Fibroblast of pulmonary artery (primary cell): ENCODE measurements around the gene RIMKLB.

ENCODE experiments used
- DNase-seq: peaks from one replicate; pipeline ENCODE4 v3.0.0-alpha.2; 2010; ENCODE audit warnings: low read depth
- H3K4me3 ChIP-seq: replicated peaks from 2 replicates; pipeline ENCODE4 v1.5.1; 2011; ENCODE audit warnings: low read depth, mild to moderate bottlenecking, control low read depth, low read length, moderate library complexity
- TF ChIP-seq, protein P1 (sequence below): IDR thresholded peaks from 2 replicates; pipeline ENCODE4 v1.5.1; 2011; ENCODE audit warnings: mild to moderate bottlenecking, control low read depth, low read length, inconsistent platforms; ENCODE audit errors: missing control alignments

The RIMKLB gene

DNA sequence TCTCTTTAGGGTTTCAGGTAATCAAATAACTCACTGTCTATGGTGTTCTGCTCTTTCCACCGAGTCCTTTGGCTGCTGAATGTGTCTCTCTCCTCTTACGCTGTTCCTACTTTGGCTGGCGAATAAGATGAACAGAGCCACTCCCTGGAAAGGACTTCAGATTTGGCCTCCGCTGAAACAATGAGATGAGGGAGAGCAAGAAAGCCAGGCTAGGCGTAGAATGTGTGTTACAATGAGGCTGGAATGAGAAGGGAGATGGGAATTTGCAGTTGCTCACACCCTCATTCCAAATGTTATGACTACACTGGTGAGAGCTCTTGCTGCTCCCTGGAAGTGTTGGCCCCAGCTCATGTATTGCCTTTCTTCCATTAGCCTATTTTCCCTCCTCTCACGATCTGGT, 35.2 kb upstream of the RIMKLB start, which contains the start of gene MFAP5:
TSS of gene MFAP5 (minus strand) at position 234 of the 400 bp plus-strand sequence. CDS start 722 bp downstream, outside the sequence.
- peak; percentile 63 for DNase-seq
- no peak within 1 kb of the TSS for H3K4me3 ChIP-seq
- TF ChIP-seq, protein P1, sequence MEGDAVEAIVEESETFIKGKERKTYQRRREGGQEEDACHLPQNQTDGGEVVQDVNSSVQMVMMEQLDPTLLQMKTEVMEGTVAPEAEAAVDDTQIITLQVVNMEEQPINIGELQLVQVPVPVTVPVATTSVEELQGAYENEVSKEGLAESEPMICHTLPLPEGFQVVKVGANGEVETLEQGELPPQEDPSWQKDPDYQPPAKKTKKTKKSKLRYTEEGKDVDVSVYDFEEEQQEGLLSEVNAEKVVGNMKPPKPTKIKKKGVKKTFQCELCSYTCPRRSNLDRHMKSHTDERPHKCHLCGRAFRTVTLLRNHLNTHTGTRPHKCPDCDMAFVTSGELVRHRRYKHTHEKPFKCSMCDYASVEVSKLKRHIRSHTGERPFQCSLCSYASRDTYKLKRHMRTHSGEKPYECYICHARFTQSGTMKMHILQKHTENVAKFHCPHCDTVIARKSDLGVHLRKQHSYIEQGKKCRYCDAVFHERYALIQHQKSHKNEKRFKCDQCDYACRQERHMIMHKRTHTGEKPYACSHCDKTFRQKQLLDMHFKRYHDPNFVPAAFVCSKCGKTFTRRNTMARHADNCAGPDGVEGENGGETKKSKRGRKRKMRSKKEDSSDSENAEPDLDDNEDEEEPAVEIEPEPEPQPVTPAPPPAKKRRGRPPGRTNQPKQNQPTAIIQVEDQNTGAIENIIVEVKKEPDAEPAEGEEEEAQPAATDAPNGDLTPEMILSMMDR, result no peak

DNA sequence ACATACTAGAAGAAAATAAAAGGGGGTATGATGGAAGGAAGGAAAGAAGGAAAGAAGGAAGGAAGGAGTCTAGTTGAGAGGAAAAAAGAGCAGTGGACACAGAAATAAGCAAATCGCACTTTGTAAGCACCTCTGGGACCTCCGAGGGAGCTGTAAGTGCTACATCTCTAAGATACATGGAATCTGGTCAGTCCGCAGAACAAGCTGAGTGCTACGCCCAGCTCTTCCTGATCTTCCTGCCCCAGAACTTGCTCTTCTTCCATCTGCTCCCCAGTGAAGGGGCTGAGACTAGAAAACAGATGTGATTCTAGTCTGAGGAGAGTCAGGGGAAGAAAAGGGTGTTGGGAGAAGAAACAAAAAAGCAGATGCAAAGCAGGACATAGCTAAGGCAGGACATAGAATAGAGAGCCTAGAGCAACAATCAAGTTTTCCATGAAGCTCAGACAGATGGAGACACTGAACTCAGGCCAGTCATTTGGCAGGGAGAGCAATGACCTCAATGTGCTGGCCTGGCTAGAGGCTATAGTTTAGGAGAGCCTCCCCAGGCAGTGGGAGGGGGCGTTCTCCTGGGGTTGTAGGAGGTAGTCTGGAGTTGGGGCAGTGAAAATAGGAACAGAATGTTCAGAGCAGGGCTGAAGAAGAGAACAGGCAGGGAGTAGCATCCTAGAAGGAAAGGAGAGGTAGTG, 33.4 kb upstream of the RIMKLB start:
- H3K4me3 ChIP-seq, result no peak overlapping the region
- TF ChIP-seq, protein P1, result no peak
- peak; percentile 7 for DNase-seq

DNA sequence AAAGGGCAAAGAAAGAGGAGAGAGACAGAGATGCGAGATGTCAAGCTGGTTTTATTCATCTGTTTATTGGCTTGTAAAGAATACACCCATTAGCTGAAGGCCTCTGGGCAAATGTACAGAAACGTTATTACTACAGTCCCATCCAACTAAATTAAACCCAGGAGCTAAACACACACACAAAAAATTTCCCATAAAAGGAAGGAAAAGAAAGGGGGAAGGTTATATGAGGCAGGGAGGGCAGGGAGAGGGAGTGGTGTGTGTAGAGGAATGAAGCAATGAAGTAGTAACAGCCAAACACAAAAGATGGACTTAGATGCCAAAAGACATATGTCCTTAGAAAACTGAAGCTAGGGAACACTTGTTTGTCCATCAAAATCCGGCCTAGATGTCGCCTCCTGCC, 32.0 kb upstream of the RIMKLB start:
- TF ChIP-seq, protein P1, result no peak
- DNase-seq, result no peak
- no peak overlapping the region for H3K4me3 ChIP-seq

DNA sequence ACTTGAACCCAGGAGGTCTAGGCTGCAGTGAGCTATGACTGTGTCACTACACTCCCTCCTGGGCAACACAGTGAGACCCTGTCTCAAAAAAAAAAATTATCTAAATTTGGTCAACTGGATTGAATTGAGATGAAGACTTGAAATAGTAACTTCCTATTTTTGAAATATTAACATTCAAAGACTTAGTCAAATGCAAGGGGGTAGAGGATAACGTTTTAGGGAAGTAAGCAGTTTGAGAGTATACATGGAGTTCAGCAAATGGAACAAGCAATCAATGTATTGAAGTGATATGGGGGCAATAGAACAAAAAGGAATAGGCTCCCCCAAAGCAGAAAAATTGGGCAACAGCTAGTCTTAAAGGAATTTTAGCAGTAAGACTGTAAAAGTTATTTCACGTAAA, 30.5 kb upstream of the RIMKLB start:
- H3K4me3 ChIP-seq, result no peak overlapping the region
- TF ChIP-seq, protein P1, result no peak
- no peak for DNase-seq

DNA sequence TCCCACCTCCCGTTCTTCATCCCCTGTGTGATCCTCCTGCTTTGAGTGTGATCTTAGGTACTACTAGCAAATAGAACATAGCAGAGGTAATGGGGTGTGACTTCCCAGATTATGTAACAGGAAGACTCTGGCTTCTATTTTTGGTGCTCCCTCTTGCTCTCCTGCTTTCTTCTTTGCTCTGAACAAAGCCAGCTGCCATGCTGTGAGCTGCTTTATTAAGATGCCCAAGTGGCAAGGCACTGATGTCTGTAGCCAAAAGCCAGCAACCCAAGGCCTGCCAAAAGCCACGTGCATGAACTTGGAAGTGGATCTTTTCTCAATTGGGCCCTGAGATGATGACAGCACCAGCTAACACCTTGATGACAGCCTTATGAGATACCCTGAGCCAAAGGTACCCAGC, 29.4 kb upstream of the RIMKLB start:
- no peak overlapping the region for H3K4me3 ChIP-seq
- no peak for DNase-seq
- TF ChIP-seq, protein P1, result no peak

DNA sequence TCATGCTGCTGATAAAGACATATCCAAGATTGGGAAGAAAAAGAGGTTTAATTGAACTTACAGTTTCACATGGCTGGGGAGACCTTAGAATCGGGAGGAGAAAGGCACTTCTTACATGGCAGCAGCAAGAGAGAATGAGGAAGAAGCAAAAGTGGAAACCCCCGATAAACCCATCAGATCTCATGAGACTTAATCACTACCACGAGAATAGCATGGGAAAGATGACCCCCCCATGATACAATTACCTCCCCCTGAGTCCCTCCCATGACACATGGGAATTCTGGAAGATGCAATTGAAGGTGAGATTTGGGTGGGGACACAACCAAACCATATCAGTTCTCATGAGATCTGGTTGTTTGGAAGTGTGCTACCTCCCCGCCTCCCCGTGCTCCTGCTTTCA, 25.4 kb upstream of the RIMKLB start:
- no peak overlapping the region for H3K4me3 ChIP-seq
- TF ChIP-seq, protein P1, result no peak
- no peak for DNase-seq

DNA sequence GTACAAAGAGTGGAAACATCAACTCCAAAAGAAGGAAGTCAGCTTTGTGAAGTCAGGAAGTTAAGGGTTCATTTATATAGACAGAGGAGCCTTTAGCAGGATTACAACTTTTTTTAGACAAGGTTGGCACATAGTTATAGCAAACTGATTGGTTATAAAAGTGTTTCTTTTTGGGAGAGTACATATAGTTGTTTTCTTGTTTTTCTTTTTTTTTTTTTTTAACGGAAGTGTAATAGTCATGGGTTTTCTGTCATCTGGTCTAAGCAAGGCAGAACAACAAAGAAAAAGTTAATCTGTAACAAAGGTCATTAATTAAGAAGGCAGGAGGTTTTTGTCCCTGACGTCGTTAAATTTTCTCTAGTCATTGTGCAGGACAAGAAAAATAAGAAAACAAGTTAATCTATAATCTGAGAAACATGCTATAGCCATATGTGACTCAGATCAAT, 22.2 kb upstream of the RIMKLB start:
- DNase-seq, result no peak
- H3K4me3 ChIP-seq, result no peak overlapping the region
- TF ChIP-seq, protein P1, result no peak
